ENCODE results near the gene PNPLA6.

- no peak for TF ChIP-seq POLR2A (IDR thresholded peaks at IDR 0.05)
- TF ChIP-seq, protein P1, sequence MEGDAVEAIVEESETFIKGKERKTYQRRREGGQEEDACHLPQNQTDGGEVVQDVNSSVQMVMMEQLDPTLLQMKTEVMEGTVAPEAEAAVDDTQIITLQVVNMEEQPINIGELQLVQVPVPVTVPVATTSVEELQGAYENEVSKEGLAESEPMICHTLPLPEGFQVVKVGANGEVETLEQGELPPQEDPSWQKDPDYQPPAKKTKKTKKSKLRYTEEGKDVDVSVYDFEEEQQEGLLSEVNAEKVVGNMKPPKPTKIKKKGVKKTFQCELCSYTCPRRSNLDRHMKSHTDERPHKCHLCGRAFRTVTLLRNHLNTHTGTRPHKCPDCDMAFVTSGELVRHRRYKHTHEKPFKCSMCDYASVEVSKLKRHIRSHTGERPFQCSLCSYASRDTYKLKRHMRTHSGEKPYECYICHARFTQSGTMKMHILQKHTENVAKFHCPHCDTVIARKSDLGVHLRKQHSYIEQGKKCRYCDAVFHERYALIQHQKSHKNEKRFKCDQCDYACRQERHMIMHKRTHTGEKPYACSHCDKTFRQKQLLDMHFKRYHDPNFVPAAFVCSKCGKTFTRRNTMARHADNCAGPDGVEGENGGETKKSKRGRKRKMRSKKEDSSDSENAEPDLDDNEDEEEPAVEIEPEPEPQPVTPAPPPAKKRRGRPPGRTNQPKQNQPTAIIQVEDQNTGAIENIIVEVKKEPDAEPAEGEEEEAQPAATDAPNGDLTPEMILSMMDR (IDR thresholded peaks at IDR 0.05), result no peak
- no peak for TF ChIP-seq POLR2AphosphoS5 (IDR thresholded peaks at IDR 0.05)
Measured at GRCh38 chr19:7556696-7557315, 21.3 kb downstream of the PNPLA6 start.
